Activated CD4-positive, alpha-beta memory T cell treated with anti-CD3 and anti-CD28 coated beads, Interleukin-2, amount 10 ng/mL, durations not matched to agents 7 days and 5 days (primary cell): ENCODE measurements around the gene DKK2. TPM values are rescaled to one million over a fixed set of nuclear protein-coding genes. Genes with fewer than 3 reads are reported as not detected.
A peak's percentile ranks its signal among the peaks of the same experiment; 100 is the strongest.

Experiments used
- CTCF ChIA-PET: fragments of 350-600 bp; sonication (Branson Sonifier 250); formaldehyde crosslinking; loops from one replicate; lab custom pipeline; 2021; ENCODE audit warnings: antibody characterized with exemption, inconsistent platforms; lab: Charles Lee
- POLR2A ChIA-PET: fragments of 350-600 bp; sonication (Branson Sonifier 250); formaldehyde crosslinking; loops from one replicate; lab custom pipeline; 2021; ENCODE audit warnings: antibody characterized with exemption; lab: Charles Lee
- DNase-seq: peaks from one replicate; pipeline ENCODE4 v3.0.0-alpha.2; 2020
- H3K27ac Mint-ChIP-seq: one replicate; pipeline ENCODE4 v1.8.0; 2021; ENCODE audit warnings: mild to moderate bottlenecking, mixed read lengths
- H3K27me3 Mint-ChIP-seq: one replicate; pipeline ENCODE4 v1.8.0; 2021; ENCODE audit warnings: mixed read lengths
- H3K36me3 Mint-ChIP-seq: one replicate; pipeline ENCODE4 v1.8.0; 2021; ENCODE audit warnings: low read depth, mixed read lengths
- H3K4me1 Mint-ChIP-seq: one replicate; pipeline ENCODE4 v1.8.0; 2021; ENCODE audit warnings: mixed read lengths
- H3K4me3 Mint-ChIP-seq: one replicate; pipeline ENCODE4 v1.8.0; 2021; ENCODE audit warnings: mild to moderate bottlenecking, mixed read lengths
- H3K9me3 Mint-ChIP-seq: one replicate; pipeline ENCODE4 v1.8.0; 2021; ENCODE audit warnings: mixed read lengths
- total RNA-seq, 2 experiments: library from RNA; stranded (reverse); gene quantifications; one replicate each; pipeline ENCODE4 v1.2.3, GENCODE V29; 2021

DKK2 gene
- total RNA-seq, 2 experiments from 2014 or later, result not detected

GRCh38 chr4:107037199-107037584, 1.1 kb upstream of the DKK2 start:
- Mint-ChIP-seq H3K27ac (no peak overlapping the region), H3K27me3 (peaks cover 47% of the 10 kb centered on the region), H3K36me3 (peaks cover 2% of the 10 kb centered on the region), H3K9me3 (no peaks in the 10 kb centered on the region), H3K4me1 (peaks cover 23% of the 10 kb centered on the region), H3K4me3 (no peak overlapping the region)
- no peak for DNase-seq
- CTCF ChIA-PET, result no interaction called here
- POLR2A ChIA-PET, result no interaction called here

DNA sequence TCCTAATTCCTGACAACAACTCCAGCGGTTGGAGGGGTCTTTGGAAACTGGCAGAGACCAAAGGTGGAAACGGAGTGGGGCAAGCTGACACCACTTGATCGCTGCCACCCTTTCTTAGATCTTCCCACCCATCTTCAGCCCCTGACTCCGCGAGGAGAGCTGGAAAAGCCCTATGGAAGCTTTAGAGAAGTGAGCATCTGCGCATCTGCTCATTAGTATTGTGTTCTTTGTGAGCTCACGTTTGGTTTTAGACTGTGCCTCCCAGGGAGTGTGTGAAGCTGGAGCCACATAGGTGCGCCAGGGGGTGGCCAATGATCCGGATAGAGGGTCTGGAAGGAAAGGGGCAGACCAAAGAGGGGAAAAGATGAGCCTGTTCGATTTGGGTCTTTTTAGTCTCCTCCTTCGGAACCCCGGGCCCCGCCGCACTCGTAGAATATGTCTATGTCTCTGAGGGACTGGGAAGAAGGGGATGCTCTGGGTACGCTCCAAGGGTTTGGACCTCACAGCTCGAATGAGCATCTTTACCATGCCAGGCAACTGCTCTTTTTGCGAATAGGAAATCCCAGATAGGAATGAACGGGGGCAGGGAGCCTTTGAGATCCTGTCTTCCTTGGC, 578 bp upstream of the DKK2 start:
- Mint-ChIP-seq H3K27me3 (peaks cover 47% of the 10 kb centered on the region), H3K4me1 (peaks cover 23% of the 10 kb centered on the region), H3K9me3 (no peaks in the 10 kb centered on the region), H3K27ac (no peak overlapping the region), H3K36me3 (peaks cover 2% of the 10 kb centered on the region), H3K4me3 (peak overlapping the region; percentile 65)
- CTCF ChIA-PET, result interaction anchor here (0.5 kb wide), 1 partner anchor 51 kb away, joined by 3 read pairs; no protein-coding TSS in a partner anchor
- POLR2A ChIA-PET, result no interaction called here
- DNase-seq, result no peak

GRCh38 chr4:107034996-107035818, 906 bp downstream of the DKK2 start:
- peak overlapping the region; percentile 22 for H3K4me3 Mint-ChIP-seq
- DNase-seq, result no peak
- H3K27me3 Mint-ChIP-seq, result peaks cover 51% of the 10 kb centered on the region
- CTCF ChIA-PET, result no interaction called here
- no peaks in the 10 kb centered on the region for H3K9me3 Mint-ChIP-seq
- H3K36me3 Mint-ChIP-seq, result peaks cover 2% of the 10 kb centered on the region
- POLR2A ChIA-PET, result no interaction called here
- H3K27ac Mint-ChIP-seq, result no peak overlapping the region
- H3K4me1 Mint-ChIP-seq, result peaks cover 23% of the 10 kb centered on the region

DNA sequence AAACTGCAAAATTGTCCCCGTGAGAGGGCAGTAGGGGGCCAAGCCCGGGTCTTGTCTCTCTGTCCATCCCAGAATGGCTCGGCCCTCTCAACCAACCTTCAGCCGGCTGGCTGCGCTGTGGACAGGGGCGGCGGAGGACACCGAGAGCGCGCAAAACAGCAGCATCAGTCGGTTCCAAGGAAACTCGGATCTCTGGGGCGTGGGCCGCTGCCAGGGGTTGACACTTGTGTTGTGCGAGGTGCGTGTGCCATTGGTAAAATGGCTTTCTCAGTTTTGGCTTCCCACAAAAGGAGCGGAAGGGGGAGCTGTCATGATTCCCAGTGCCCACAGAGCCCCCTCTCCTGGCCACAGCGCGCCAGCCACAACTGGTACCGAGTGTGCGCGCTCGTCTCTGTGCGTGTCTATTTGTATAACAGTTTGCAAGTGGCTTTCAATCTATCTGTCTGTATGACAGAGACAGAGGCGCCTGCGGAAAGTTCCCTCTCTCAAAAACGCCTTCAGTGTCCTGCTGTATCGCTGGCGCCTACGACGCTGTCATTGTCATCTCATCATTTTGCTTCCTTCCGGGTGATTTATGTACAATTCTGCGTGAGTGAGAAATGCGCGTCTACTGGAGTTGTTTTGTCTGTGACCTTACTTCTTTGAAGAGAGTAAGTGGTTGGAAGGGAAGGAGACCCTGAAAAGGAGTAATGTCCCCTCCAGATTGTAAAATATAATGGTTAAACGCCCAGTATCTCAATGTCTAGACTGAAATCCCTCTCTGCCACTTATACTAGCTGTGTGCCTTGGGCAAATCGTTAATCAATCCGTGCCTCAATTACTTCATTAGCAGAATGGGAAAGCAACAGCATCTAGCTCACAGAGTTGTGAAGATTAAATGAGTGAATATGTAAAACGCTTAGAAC, 1.8 kb downstream of the DKK2 start:
- Mint-ChIP-seq H3K27ac (no peak overlapping the region), H3K4me1 (peaks cover 23% of the 10 kb centered on the region), H3K27me3 (peaks cover 51% of the 10 kb centered on the region), H3K36me3 (peaks cover 2% of the 10 kb centered on the region), H3K9me3 (no peaks in the 10 kb centered on the region), H3K4me3 (peak overlapping the region; percentile 22)
- CTCF ChIA-PET, result no interaction called here
- DNase-seq, result peak; percentile 15
- POLR2A ChIA-PET, result no interaction called here

DNA sequence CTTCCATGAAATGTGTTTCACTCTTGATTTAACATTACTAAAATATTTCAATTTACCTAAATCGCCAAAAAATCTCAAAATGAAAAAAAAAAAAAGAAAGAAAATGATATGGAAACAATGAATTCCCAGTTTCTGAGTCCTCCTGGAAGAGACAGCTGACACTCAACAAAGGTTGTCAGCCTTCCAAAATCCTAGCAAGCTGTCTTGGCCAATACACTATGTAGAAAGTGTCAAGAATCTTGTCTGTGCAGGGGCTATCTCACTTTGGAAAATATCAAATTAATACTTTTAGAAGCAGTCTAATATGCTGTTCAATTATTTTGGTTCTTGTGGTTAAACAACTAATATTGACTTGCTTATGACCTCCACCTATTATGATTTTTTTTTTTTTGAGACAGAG, 8.7 kb downstream of the DKK2 start:
- Mint-ChIP-seq H3K36me3 (no peaks in the 10 kb centered on the region), H3K9me3 (no peaks in the 10 kb centered on the region), H3K4me1 (no peaks in the 10 kb centered on the region), H3K27me3 (peaks cover 4% of the 10 kb centered on the region), H3K4me3 (no peak overlapping the region), H3K27ac (no peak overlapping the region)
- ChIA-PET CTCF (no interaction called here), POLR2A (no interaction called here)
- no peak for DNase-seq

GRCh38 chr4:107018344-107018735, 17.8 kb downstream of the DKK2 start:
- ChIA-PET POLR2A (no interaction called here), CTCF (no interaction called here)
- H3K27ac Mint-ChIP-seq, result no peak overlapping the region
- no peaks in the 10 kb centered on the region for H3K36me3 Mint-ChIP-seq
- H3K27me3 Mint-ChIP-seq, result no peaks in the 10 kb centered on the region
- H3K9me3 Mint-ChIP-seq, result no peaks in the 10 kb centered on the region
- DNase-seq, result no peak
- H3K4me1 Mint-ChIP-seq, result no peaks in the 10 kb centered on the region
- no peak overlapping the region for H3K4me3 Mint-ChIP-seq

DNA sequence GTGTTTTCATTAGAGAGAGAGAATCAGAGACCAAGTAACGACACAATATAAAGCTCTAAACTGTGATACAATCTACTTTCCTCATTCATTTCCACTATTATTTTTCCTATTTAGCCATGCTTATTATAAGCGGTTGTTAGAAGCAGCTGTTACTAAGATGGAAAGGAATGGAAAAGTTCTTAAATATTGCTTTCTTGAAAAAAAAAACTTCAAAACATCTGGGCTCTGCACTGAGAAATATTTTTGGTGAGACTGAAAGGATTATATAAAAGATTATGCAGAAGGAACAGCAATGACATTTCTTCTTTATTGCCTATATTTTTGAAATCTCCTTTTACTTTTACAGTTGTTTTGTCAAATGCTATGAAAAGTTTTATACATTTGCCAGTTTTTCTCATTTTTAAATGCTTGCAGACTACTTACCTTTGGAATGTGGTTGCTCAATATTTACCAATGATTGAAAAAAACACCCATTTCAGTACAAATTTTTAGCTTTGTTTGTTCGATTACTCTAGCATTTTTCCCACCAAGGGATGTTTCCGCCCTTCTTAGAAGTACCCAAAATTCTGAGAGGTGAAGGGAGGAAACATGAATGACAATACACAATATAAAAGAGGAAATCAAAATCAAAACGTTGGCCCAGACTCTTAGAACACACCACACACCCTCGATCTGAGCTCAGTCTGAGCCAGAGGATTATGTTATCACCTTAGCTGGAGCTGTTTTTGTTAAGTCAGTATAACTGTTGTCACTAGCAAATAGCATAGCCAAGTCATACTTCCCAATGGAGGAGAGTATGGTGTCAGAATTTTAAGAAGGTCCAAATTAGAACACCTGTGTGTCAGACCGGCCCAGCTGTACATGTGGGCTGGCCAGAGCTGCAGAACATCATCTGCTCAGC, 18.4 kb downstream of the DKK2 start:
- POLR2A ChIA-PET, result no interaction called here
- H3K27me3 Mint-ChIP-seq, result no peaks in the 10 kb centered on the region
- no peak for DNase-seq
- CTCF ChIA-PET, result no interaction called here
- H3K36me3 Mint-ChIP-seq, result no peaks in the 10 kb centered on the region
- no peaks in the 10 kb centered on the region for H3K4me1 Mint-ChIP-seq
- H3K27ac Mint-ChIP-seq, result no peak overlapping the region
- H3K4me3 Mint-ChIP-seq, result no peak overlapping the region
- H3K9me3 Mint-ChIP-seq, result no peaks in the 10 kb centered on the region

- no peaks in the 10 kb centered on the region for H3K9me3 Mint-ChIP-seq
- no peaks in the 10 kb centered on the region for H3K27me3 Mint-ChIP-seq
- H3K4me1 Mint-ChIP-seq, result no peaks in the 10 kb centered on the region
- ChIA-PET POLR2A (no interaction called here), CTCF (no interaction called here)
- no peak overlapping the region for H3K27ac Mint-ChIP-seq
- H3K36me3 Mint-ChIP-seq, result no peaks in the 10 kb centered on the region
- no peak overlapping the region for H3K4me3 Mint-ChIP-seq
- no peak for DNase-seq
Measured at GRCh38 chr4:107011312-107011711, 24.8 kb downstream of the DKK2 start.

DNA sequence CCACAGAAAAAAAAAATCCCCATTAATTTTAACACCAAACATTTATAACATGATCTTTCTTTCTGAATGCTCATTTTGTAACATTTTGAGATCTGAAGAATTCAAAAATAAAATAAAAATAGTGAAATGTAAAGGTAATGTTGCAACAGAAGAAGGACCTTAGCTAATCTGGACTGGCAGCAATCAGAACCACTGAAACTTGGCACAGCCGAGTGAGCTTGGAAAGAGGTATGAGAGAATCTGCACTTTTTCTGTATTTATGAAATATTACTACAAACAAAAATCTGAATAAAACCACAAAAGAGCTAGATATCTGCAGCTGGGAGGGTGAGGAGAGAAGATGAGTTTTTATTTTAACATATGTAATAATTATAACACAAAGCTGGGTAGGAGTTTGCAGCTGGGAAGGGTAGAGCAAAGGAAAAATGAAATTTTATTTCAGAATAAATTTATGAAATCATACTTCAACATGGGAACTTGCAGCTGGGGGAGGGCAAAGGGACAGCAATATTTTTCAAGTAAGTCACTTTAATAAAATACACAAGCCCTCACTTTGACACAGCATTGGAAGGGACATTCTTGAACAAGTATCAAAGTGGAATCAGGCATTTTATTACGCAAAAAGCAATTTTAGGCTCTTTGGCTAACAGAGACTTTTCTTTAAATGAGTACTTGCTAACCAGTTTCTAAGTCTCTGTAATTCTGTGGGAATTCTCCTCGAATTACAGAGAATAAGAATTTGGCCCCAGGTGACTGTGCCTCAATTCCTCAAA, 26.7 kb downstream of the DKK2 start:
- H3K27me3 Mint-ChIP-seq, result no peaks in the 10 kb centered on the region
- no peak overlapping the region for H3K27ac Mint-ChIP-seq
- no peak for DNase-seq
- no peak overlapping the region for H3K4me3 Mint-ChIP-seq
- POLR2A ChIA-PET, result no interaction called here
- H3K4me1 Mint-ChIP-seq, result no peaks in the 10 kb centered on the region
- H3K9me3 Mint-ChIP-seq, result no peaks in the 10 kb centered on the region
- no peaks in the 10 kb centered on the region for H3K36me3 Mint-ChIP-seq
- CTCF ChIA-PET, result no interaction called here

DNA sequence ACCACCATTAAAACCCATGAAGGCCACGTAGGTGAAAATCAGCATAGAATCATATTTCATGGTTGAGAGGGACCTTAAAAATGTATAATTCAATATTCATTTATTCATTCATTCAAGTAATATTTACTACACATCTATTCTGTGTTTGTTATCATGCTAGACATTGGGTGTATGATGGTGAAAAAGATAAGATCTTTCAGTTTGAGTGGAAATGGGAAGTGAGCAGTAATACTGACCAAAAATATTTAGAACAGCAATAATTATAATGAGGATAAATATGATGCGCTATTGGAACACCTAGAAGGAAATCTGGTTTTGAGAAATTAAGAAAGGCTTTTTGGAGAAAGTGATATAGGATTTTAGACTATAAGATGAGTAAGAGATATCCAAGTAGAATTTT, 28.0 kb downstream of the DKK2 start:
- Mint-ChIP-seq H3K27ac (no peak overlapping the region), H3K4me1 (no peaks in the 10 kb centered on the region), H3K4me3 (no peak overlapping the region), H3K36me3 (no peaks in the 10 kb centered on the region), H3K9me3 (no peaks in the 10 kb centered on the region), H3K27me3 (no peaks in the 10 kb centered on the region)
- POLR2A ChIA-PET, result no interaction called here
- CTCF ChIA-PET, result no interaction called here
- DNase-seq, result no peak

GRCh38 chr4:107006218-107006617, 29.9 kb downstream of the DKK2 start:
- Mint-ChIP-seq H3K4me1 (no peaks in the 10 kb centered on the region), H3K36me3 (no peaks in the 10 kb centered on the region), H3K27me3 (no peaks in the 10 kb centered on the region), H3K27ac (no peak overlapping the region), H3K9me3 (no peaks in the 10 kb centered on the region), H3K4me3 (no peak overlapping the region)
- DNase-seq, result no peak
- POLR2A ChIA-PET, result no interaction called here
- CTCF ChIA-PET, result no interaction called here

GRCh38 chr4:106996490-106996889, 39.6 kb downstream of the DKK2 start:
- Mint-ChIP-seq H3K36me3 (no peaks in the 10 kb centered on the region), H3K4me3 (no peak overlapping the region), H3K9me3 (no peaks in the 10 kb centered on the region), H3K4me1 (no peaks in the 10 kb centered on the region), H3K27ac (no peak overlapping the region), H3K27me3 (no peaks in the 10 kb centered on the region)
- CTCF ChIA-PET, result no interaction called here
- POLR2A ChIA-PET, result no interaction called here
- DNase-seq, result no peak
